ENCODE measurements around the gene HNRNPK. TPM values are rescaled to one million over a fixed set of nuclear protein-coding genes. Genes with fewer than 3 reads are reported as not detected.

HNRNPK gene
- total and polyA plus RNA-seq, 4 donors: 172 to 394 (median 308) TPM

GRCh38 chr9:83999141-83999918, 19.3 kb upstream of the HNRNPK start:
- no peak for DNase-seq
- H3K36me3 ChIP-seq (ENCODE audit: control insufficient read depth in 1 of 2, insufficient read depth in 2 of 2, low read length in 1 of 2): no peaks in the 10 kb centered on the region

GRCh38 chr9:83996126-83996525, 16.1 kb upstream of the HNRNPK start:
- Histone ChIP-seq H3K36me3 (ENCODE audit: control insufficient read depth in 1 of 2, insufficient read depth in 2 of 2, low read length in 1 of 2) (no peaks in the 10 kb centered on the region), H3K27ac (ENCODE audit: low read depth in 1 of 2, low read length in 2 of 2) (no peak overlapping the region), H3K27me3 (ENCODE audit: control insufficient read depth in 1 of 2, insufficient read depth in 2 of 2, low read length in 1 of 2) (no peaks in the 10 kb centered on the region), H3K4me1 (ENCODE audit: control insufficient read depth in 1 of 2, insufficient read depth in 2 of 2, low read length in 2 of 2) (no peaks in the 10 kb centered on the region), H3K4me3 (ENCODE audit: low read length in 2 of 2) (no peak overlapping the region), H3K9me3 (ENCODE audit: control insufficient read depth, low read length) (no peaks in the 10 kb centered on the region)
- 95 to 97% methylated on average over 4 of the region's 4 CpGs for WGBS, 2 donors
- intact Hi-C loops (cut with DNase I): no loop called here
- ATAC-seq (ENCODE audit: low FRiP score): no peak
- no peak for DNase-seq

More at GRCh38 chr9:83999141-83999918, 19.3 kb upstream of the HNRNPK start:
- ATAC-seq (ENCODE audit: low FRiP score): no peak
- Histone ChIP-seq H3K4me1 (ENCODE audit: control insufficient read depth in 1 of 2, insufficient read depth in 2 of 2, low read length in 2 of 2) (no peaks in the 10 kb centered on the region), H3K27ac (ENCODE audit: low read depth in 1 of 2, low read length in 2 of 2) (no peak overlapping the region), H3K4me3 (ENCODE audit: low read length in 2 of 2) (no peak overlapping the region), H3K27me3 (ENCODE audit: control insufficient read depth in 1 of 2, insufficient read depth in 2 of 2, low read length in 1 of 2) (no peaks in the 10 kb centered on the region), H3K9me3 (ENCODE audit: control insufficient read depth, low read length) (no peaks in the 10 kb centered on the region)
- WGBS, 2 donors: 32 to 47% methylated on average over 2 of the region's 2 CpGs
- intact Hi-C loops (cut with DNase I): no loop called here

- no peak for ATAC-seq (ENCODE audit: low FRiP score)
- Histone ChIP-seq H3K27me3 (ENCODE audit: control insufficient read depth in 1 of 2, insufficient read depth in 2 of 2, low read length in 1 of 2) (no peaks in the 10 kb centered on the region), H3K27ac (ENCODE audit: low read depth in 1 of 2, low read length in 2 of 2) (no peak overlapping the region), H3K4me1 (ENCODE audit: control insufficient read depth in 1 of 2, insufficient read depth in 2 of 2, low read length in 2 of 2) (no peaks in the 10 kb centered on the region), H3K9me3 (ENCODE audit: control insufficient read depth, low read length) (no peaks in the 10 kb centered on the region), H3K36me3 (ENCODE audit: control insufficient read depth in 1 of 2, insufficient read depth in 2 of 2, low read length in 1 of 2) (no peaks in the 10 kb centered on the region), H3K4me3 (ENCODE audit: low read length in 2 of 2) (no peak overlapping the region)
- no peak for DNase-seq
- intact Hi-C loops (cut with DNase I): no loop called here
These were observed 12.9 kb upstream of the HNRNPK start for GRCh38 chr9:83992901-83993300.

GRCh38 chr9:83992407-83992806, 12.4 kb upstream of the HNRNPK start:
- WGBS, 2 donors: 85 to 88% methylated on average over 1 of the region's 1 CpG

GRCh38 chr9:83991355-83991754, 11.3 kb upstream of the HNRNPK start:
- 94 to 97% methylated on average over 1 of the region's 1 CpG for WGBS, 2 donors
- ATAC-seq (ENCODE audit: low FRiP score) (no peak), DNase-seq (no peak)
- H3K4me1 ChIP-seq (ENCODE audit: control insufficient read depth in 1 of 2, insufficient read depth in 2 of 2, low read length in 2 of 2): no peaks in the 10 kb centered on the region
- no peaks in the 10 kb centered on the region for H3K36me3 ChIP-seq (ENCODE audit: control insufficient read depth in 1 of 2, insufficient read depth in 2 of 2, low read length in 1 of 2)
- H3K4me3 ChIP-seq (ENCODE audit: low read length in 2 of 2): no peak overlapping the region
- no peaks in the 10 kb centered on the region for H3K9me3 ChIP-seq (ENCODE audit: control insufficient read depth, low read length)
- no peaks in the 10 kb centered on the region for H3K27me3 ChIP-seq (ENCODE audit: control insufficient read depth in 1 of 2, insufficient read depth in 2 of 2, low read length in 1 of 2)
- intact Hi-C loops (cut with DNase I): no loop called here
- no peak overlapping the region for H3K27ac ChIP-seq (ENCODE audit: low read depth in 1 of 2, low read length in 2 of 2)

More at GRCh38 chr9:83992407-83992806, 12.4 kb upstream of the HNRNPK start:
- Histone ChIP-seq H3K27ac (ENCODE audit: low read depth in 1 of 2, low read length in 2 of 2) (no peak overlapping the region), H3K9me3 (ENCODE audit: control insufficient read depth, low read length) (no peaks in the 10 kb centered on the region), H3K4me1 (ENCODE audit: control insufficient read depth in 1 of 2, insufficient read depth in 2 of 2, low read length in 2 of 2) (no peaks in the 10 kb centered on the region), H3K36me3 (ENCODE audit: control insufficient read depth in 1 of 2, insufficient read depth in 2 of 2, low read length in 1 of 2) (no peaks in the 10 kb centered on the region), H3K27me3 (ENCODE audit: control insufficient read depth in 1 of 2, insufficient read depth in 2 of 2, low read length in 1 of 2) (no peaks in the 10 kb centered on the region), H3K4me3 (ENCODE audit: low read length in 2 of 2) (no peak overlapping the region)
- ATAC-seq (ENCODE audit: low FRiP score) (no peak), DNase-seq (no peak)
- intact Hi-C loops (cut with DNase I): no loop called here

GRCh38 chr9:83988411-83988810, 8.4 kb upstream of the HNRNPK start:
- ATAC-seq (ENCODE audit: low FRiP score) (no peak), DNase-seq (no peak)
- no peaks in the 10 kb centered on the region for H3K9me3 ChIP-seq (ENCODE audit: control insufficient read depth, low read length)
- no peak overlapping the region for H3K4me3 ChIP-seq (ENCODE audit: low read length in 2 of 2)
- no peaks in the 10 kb centered on the region for H3K36me3 ChIP-seq (ENCODE audit: control insufficient read depth in 1 of 2, insufficient read depth in 2 of 2, low read length in 1 of 2)
- WGBS, 2 donors: 53 to 68% methylated on average over 2 of the region's 2 CpGs
- H3K27me3 ChIP-seq (ENCODE audit: control insufficient read depth in 1 of 2, insufficient read depth in 2 of 2, low read length in 1 of 2): no peaks in the 10 kb centered on the region
- H3K27ac ChIP-seq (ENCODE audit: low read depth in 1 of 2, low read length in 2 of 2): no peak overlapping the region
- intact Hi-C loops (cut with DNase I): no loop called here
- no peaks in the 10 kb centered on the region for H3K4me1 ChIP-seq (ENCODE audit: control insufficient read depth in 1 of 2, insufficient read depth in 2 of 2, low read length in 2 of 2)

- H3K27ac ChIP-seq (ENCODE audit: low read depth in 1 of 2, low read length in 2 of 2): no peak overlapping the region
- DNase-seq (no peak), ATAC-seq (ENCODE audit: low FRiP score) (no peak)
- no peaks in the 10 kb centered on the region for H3K27me3 ChIP-seq (ENCODE audit: control insufficient read depth in 1 of 2, insufficient read depth in 2 of 2, low read length in 1 of 2)
- no peaks in the 10 kb centered on the region for H3K9me3 ChIP-seq (ENCODE audit: control insufficient read depth, low read length)
- intact Hi-C loops (cut with DNase I): no loop called here
- no peaks in the 10 kb centered on the region for H3K4me1 ChIP-seq (ENCODE audit: control insufficient read depth in 1 of 2, insufficient read depth in 2 of 2, low read length in 2 of 2)
- 96 to 100% methylated on average over 1 of the region's 1 CpG for WGBS, 2 donors
- no peak overlapping the region for H3K4me3 ChIP-seq (ENCODE audit: low read length in 2 of 2)
- H3K36me3 ChIP-seq (ENCODE audit: control insufficient read depth in 1 of 2, insufficient read depth in 2 of 2, low read length in 1 of 2): no peaks in the 10 kb centered on the region
These were observed 7.4 kb upstream of the HNRNPK start for GRCh38 chr9:83987402-83987791.

- H3K27ac ChIP-seq (ENCODE audit: low read depth in 1 of 2, low read length in 2 of 2): no peak overlapping the region
- H3K9me3 ChIP-seq (ENCODE audit: control insufficient read depth, low read length): no peaks in the 10 kb centered on the region
- no peaks in the 10 kb centered on the region for H3K4me1 ChIP-seq (ENCODE audit: control insufficient read depth in 1 of 2, insufficient read depth in 2 of 2, low read length in 2 of 2)
- no peak overlapping the region for H3K4me3 ChIP-seq (ENCODE audit: low read length in 2 of 2)
- 92% methylated on average over 11 of the region's 11 CpGs for WGBS, 2 donors
- H3K27me3 ChIP-seq (ENCODE audit: control insufficient read depth in 1 of 2, insufficient read depth in 2 of 2, low read length in 1 of 2): no peaks in the 10 kb centered on the region
- DNase-seq (peak in 1 of 2 donors; percentile 55), ATAC-seq (ENCODE audit: low FRiP score) (no peak)
- intact Hi-C loops (cut with DNase I): no loop called here
- no peaks in the 10 kb centered on the region for H3K36me3 ChIP-seq (ENCODE audit: control insufficient read depth in 1 of 2, insufficient read depth in 2 of 2, low read length in 1 of 2)
These were observed 6.9 kb upstream of the HNRNPK start for GRCh38 chr9:83986765-83987401.

GRCh38 chr9:83986195-83986594, 6.2 kb upstream of the HNRNPK start:
- Histone ChIP-seq H3K9me3 (ENCODE audit: control insufficient read depth, low read length) (no peaks in the 10 kb centered on the region), H3K27me3 (ENCODE audit: control insufficient read depth in 1 of 2, insufficient read depth in 2 of 2, low read length in 1 of 2) (no peaks in the 10 kb centered on the region), H3K4me1 (ENCODE audit: control insufficient read depth in 1 of 2, insufficient read depth in 2 of 2, low read length in 2 of 2) (no peaks in the 10 kb centered on the region), H3K4me3 (ENCODE audit: low read length in 2 of 2) (no peak overlapping the region), H3K36me3 (ENCODE audit: control insufficient read depth in 1 of 2, insufficient read depth in 2 of 2, low read length in 1 of 2) (no peaks in the 10 kb centered on the region), H3K27ac (ENCODE audit: low read depth in 1 of 2, low read length in 2 of 2) (no peak overlapping the region)
- intact Hi-C loops (cut with DNase I): no loop called here
- ATAC-seq (ENCODE audit: low FRiP score) (no peak), DNase-seq (no peak)
- 93 to 98% methylated on average over 3 of the region's 3 CpGs for WGBS, 2 donors

Measured in aorta (tissue), 5 donors.